ENCODE measurements around the gene F2.

- TF ChIP-seq POLR2A (IDR thresholded peaks at IDR 0.05) (no peak), CTCF (IDR thresholded peaks at IDR 0.05) (no peak)
These were observed 47.1 kb upstream of the F2 start for GRCh38 chr11:46671958-46672315.

All from heart left ventricle (tissue), 13 donors.